Kidney (tissue), 14 donors: ENCODE measurements around the gene SAP30L. TPM values are rescaled to one million over a fixed set of nuclear protein-coding genes. Genes with fewer than 3 reads are reported as not detected.
A peak's percentile ranks its signal among the peaks of the same experiment; 100 is the strongest.

ENCODE experiments used
- DNase-seq, 5 donors: peaks; one replicate each; pipeline ENCODE4 v3.0.0-alpha.2; 2013 to 2020
- FAIRE-seq: peaks from 2 replicates; lab custom pipeline; 2012; peaks lifted over from hg19 to GRCh38; lab: Jason Lieb, UNC
- H3K27ac ChIP-seq, 2 donors: one replicate each; pipeline ENCODE4 v1.7.0; 2013; ENCODE audit warnings: low read depth in 2 of 2, low read length in 2 of 2, inconsistent platforms in 1 of 2
- H3K27me3 ChIP-seq: one replicate; pipeline ENCODE4 v1.7.1; 2013; ENCODE audit warnings: low read length, inconsistent platforms; ENCODE audit not compliant: control insufficient read depth, insufficient read depth
- H3K36me3 ChIP-seq, 3 donors: one replicate each; pipeline versions ENCODE4 v1.7.0 to v1.7.1; 2013; ENCODE audit warnings: low read length in 3 of 3, control low read depth in 1 of 3, inconsistent platforms in 1 of 3; ENCODE audit not compliant: insufficient read depth in 3 of 3, control insufficient read depth in 2 of 3
- H3K4me1 ChIP-seq, 3 donors: one replicate each; pipeline versions ENCODE4 v1.7.0 to v1.7.1; 2013; ENCODE audit warnings: low read length in 3 of 3, inconsistent platforms in 1 of 3, low read depth in 1 of 3; ENCODE audit not compliant: control insufficient read depth in 2 of 3, insufficient read depth in 2 of 3
- H3K4me3 ChIP-seq, 3 donors: one replicate each; pipeline versions ENCODE4 v1.7.0 to v1.8.1; 2013; ENCODE audit warnings: low read length in 3 of 3, control low read depth in 1 of 3, inconsistent platforms in 1 of 3
- H3K9ac ChIP-seq, 3 donors: one replicate each; pipeline versions ENCODE4 v1.7.0 to v1.7.1; 2013; ENCODE audit warnings: low read length in 3 of 3, control low read depth in 1 of 3, inconsistent platforms in 1 of 3
- H3K9me3 ChIP-seq, 3 donors: one replicate each; pipeline versions ENCODE4 v1.7.0 to v1.7.1; 2013; ENCODE audit warnings: low read length in 3 of 3, control low read depth in 1 of 3, inconsistent platforms in 1 of 3; ENCODE audit not compliant: control insufficient read depth in 2 of 3, insufficient read depth in 1 of 3
- intact Hi-C: fragments of 100-400 bp; cut with DNase I; formaldehyde crosslinking; loops from one replicate; pipeline ENCODE4 v1.11.1; 2022
- polyA plus RNA-seq: library from polyadenylated mRNA; stranded (reverse); fragments of 350-450 nt; fragmentation: Illumina TruSeq; extraction: RNeasy Lipid Tissue Mini Kit (QIAGEN cat#74804); gene quantifications from one replicate; pipeline ENCODE4 v1.2.3, GENCODE V29; 2014; ENCODE audit warnings: low read depth, low replicate concordance; ENCODE audit not compliant: insufficient read depth
- total RNA-seq: library from RNA; stranded (reverse); fragmentation: NEBNext Ultra II Directional; extraction: Animal tissue kit (Norgen Biotek cat#: 25700); gene quantifications from one replicate; pipeline ENCODE4 v1.2.1, GENCODE V29; 2021
- TF ChIP-seq, protein P1 (sequence below): IDR thresholded peaks from 3 replicates; pipeline ENCODE4 v1.5.1; 2012; ENCODE audit warnings: mild to moderate bottlenecking, moderate library complexity, borderline replicate concordance; ENCODE audit not compliant: insufficient read depth; ENCODE audit errors: extremely low read depth
- donor health status: control.
- donor health status: control.
- donor health status: control.
- donor health status: control.
- donor health status: control.
- donor health status: DM: yes; HTN: yes; CAD: no.
- donor health status: Normal renal cell carcinoma (clear cell type).

The SAP30L gene
- total and polyA plus RNA-seq, 2 donors from 2014 or later: 30.7 to 33.0 TPM

DNA sequence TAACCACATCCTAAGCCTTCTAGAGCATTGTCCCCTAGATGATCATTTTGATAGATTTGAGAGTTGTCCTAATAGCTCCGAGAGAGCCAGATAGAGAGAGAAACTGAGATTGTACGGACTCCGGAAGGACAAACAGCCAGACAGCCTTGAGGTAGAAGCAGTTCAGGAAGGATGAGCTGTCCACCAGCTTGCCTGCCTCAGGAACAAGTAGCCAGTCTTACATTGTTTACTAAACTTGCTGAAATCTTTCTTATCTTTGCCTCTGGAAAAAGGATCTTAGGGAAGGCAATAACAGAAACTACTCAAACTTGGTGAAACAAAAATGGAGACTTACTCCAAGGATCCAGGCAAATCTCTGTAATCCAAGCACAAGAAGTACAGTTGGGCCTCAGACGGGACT lies 39.0 kb upstream of the SAP30L start:
- Histone ChIP-seq H3K9me3 (no peaks in the 10 kb centered on the region), H3K9ac (no peak overlapping the region), H3K4me1 (no peaks in the 10 kb centered on the region), H3K4me3 (no peak overlapping the region), H3K27me3 (no peaks in the 10 kb centered on the region), H3K36me3 (peaks cover 0 to 3% (median 0%) of the 10 kb centered on the region in 3 donors), H3K27ac (no peak overlapping the region)
- FAIRE-seq: no peak
- TF ChIP-seq, protein P1, sequence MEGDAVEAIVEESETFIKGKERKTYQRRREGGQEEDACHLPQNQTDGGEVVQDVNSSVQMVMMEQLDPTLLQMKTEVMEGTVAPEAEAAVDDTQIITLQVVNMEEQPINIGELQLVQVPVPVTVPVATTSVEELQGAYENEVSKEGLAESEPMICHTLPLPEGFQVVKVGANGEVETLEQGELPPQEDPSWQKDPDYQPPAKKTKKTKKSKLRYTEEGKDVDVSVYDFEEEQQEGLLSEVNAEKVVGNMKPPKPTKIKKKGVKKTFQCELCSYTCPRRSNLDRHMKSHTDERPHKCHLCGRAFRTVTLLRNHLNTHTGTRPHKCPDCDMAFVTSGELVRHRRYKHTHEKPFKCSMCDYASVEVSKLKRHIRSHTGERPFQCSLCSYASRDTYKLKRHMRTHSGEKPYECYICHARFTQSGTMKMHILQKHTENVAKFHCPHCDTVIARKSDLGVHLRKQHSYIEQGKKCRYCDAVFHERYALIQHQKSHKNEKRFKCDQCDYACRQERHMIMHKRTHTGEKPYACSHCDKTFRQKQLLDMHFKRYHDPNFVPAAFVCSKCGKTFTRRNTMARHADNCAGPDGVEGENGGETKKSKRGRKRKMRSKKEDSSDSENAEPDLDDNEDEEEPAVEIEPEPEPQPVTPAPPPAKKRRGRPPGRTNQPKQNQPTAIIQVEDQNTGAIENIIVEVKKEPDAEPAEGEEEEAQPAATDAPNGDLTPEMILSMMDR: no peak
- intact Hi-C loops: loop anchor here (5.0 to 10.0 kb wide), 2 partner anchors 222 to 335 kb away; no protein-coding TSS in a partner anchor
- DNase-seq: no peak

DNA sequence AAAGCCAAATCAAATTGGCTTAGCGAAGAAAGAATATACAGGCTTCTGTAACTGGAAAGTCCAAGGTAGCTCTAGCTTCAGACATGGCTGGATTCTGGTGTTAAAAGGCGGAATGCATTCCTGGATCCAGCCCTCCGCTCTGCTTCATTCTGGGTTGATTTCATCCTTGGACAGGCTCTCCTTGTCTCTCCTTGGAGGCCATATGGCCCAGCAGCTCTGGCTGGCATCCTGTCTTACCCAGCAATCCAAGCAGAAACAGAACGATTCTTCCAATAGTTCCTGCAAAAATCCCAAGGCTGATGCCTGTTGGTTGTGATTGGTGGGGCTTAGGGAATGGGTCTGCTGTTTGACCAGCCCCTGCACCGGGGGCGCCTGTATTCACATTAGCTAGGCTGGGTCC lies 37.0 kb upstream of the SAP30L start:
- Histone ChIP-seq H3K4me3 (no peak overlapping the region), H3K36me3 (peaks cover 0 to 6% (median 0%) of the 10 kb centered on the region in 3 donors), H3K9me3 (no peaks in the 10 kb centered on the region), H3K27me3 (no peaks in the 10 kb centered on the region), H3K27ac (no peak overlapping the region), H3K4me1 (no peaks in the 10 kb centered on the region), H3K9ac (no peak overlapping the region)
- DNase-seq (peak in 1 of 5 donors; percentile 18), FAIRE-seq (no peak)
- TF ChIP-seq, protein P1: no peak
- intact Hi-C loops: loop anchor here (5.0 to 10.0 kb wide), 2 partner anchors 224 to 337 kb away; no protein-coding TSS in a partner anchor

DNA sequence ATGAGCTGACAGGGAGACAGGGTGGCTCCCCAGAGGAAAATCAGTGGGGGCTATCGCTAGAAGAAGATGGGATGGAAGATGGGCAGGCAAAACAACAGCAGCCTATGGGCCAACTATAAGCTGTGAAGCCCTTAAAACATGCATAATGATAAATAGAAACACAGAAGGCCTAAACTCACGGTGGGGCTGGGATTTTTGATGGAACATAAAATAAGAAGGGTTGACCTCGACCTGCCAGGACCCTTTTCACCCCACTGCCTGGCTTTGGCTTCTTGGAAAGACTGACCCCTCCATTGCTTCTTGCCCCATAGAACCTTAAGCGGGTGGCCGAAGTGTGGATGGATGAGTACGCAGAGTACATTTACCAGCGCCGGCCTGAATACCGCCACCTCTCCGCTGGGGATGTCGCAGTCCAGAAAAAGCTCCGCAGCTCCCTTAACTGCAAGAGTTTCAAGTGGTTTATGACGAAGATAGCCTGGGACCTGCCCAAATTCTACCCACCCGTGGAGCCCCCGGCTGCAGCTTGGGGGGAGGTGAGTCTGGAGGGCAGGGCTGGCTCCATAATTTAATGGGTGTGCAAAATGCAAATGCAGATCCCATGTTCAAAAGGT lies 36.5 kb upstream of the SAP30L start:
- DNase-seq (peak in 1 of 5 donors; percentile 6), FAIRE-seq (no peak)
- TF ChIP-seq, protein P1: no peak
- no peaks in the 10 kb centered on the region for H3K9me3 ChIP-seq
- H3K9ac ChIP-seq: no peak overlapping the region
- no peak overlapping the region for H3K4me3 ChIP-seq
- H3K4me1 ChIP-seq: no peaks in the 10 kb centered on the region
- peaks cover 0 to 6% (median 0%) of the 10 kb centered on the region in 3 donors for H3K36me3 ChIP-seq
- H3K27ac ChIP-seq: no peak overlapping the region
- no peaks in the 10 kb centered on the region for H3K27me3 ChIP-seq
- intact Hi-C loops: loop anchor here (5.0 to 10.0 kb wide), 2 partner anchors 225 to 337 kb away; no protein-coding TSS in a partner anchor

DNA sequence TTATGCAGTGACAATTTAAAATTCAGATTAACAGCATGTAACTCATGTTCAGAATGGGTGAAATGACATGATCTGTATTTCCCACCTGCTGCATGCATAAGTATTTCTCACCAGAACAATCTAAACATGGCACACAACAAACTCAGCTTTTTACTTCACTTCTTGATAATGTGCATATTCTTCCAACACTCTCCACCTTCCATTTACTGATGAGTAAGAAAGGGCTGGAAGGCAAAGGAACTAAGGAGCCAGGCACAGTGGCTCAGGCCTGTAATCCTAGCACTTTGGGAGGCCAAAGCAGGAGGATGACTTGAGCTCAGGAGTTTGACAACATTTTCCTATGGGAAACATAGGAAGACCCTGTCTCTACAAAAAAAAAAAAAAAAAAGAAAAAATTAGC lies 35.8 kb upstream of the SAP30L start:
- no peak overlapping the region for H3K27ac ChIP-seq
- intact Hi-C loops: no loop called here
- H3K4me3 ChIP-seq: no peak overlapping the region
- DNase-seq (no peak), FAIRE-seq (no peak)
- peaks cover 0 to 6% (median 0%) of the 10 kb centered on the region in 3 donors for H3K36me3 ChIP-seq
- no peaks in the 10 kb centered on the region for H3K27me3 ChIP-seq
- H3K9me3 ChIP-seq: no peaks in the 10 kb centered on the region
- TF ChIP-seq, protein P1: no peak
- H3K9ac ChIP-seq: no peak overlapping the region
- H3K4me1 ChIP-seq: no peaks in the 10 kb centered on the region
